LNCAP (cell line): ENCODE results near the gene FOXA2.

ENCODE experiments used
- CTCF ChIP-seq: fragments of 450-650 bp; IDR thresholded peaks from 2 replicates; pipeline ENCODE4 v1.5.1; 2017; ENCODE audit warnings: mild to moderate bottlenecking

Gene FOXA2

DNA sequence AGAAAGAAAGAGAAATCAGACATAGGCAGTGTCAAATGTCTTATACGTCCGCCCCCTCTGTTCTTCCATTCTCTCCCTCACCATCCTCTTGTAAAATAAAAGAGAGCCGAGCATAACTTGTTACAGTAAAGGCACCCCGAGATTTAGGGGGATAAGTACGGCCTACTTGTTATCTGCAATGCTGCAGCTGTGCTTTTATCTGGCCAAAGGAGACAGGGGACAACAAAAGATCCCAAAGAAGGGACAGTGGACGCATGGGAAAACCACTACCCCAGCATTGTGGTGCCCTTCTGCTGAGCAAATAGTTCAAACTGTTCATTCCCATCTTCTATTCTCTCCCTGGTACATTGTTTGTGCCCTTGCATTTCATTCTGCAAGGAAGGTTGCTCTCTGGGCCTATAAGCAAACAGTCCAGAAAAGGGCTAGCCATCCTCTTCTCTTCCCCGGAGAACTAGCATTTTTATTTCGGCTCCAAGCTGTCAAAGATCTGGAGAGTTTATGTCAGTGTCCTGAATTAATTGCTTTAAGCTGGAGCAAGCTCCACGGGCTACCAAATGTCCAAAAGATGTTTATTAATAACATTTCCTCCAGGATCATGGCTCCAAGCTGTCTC lies 22.3 kb downstream of the FOXA2 start:
- no peak for TF ChIP-seq CTCF

DNA sequence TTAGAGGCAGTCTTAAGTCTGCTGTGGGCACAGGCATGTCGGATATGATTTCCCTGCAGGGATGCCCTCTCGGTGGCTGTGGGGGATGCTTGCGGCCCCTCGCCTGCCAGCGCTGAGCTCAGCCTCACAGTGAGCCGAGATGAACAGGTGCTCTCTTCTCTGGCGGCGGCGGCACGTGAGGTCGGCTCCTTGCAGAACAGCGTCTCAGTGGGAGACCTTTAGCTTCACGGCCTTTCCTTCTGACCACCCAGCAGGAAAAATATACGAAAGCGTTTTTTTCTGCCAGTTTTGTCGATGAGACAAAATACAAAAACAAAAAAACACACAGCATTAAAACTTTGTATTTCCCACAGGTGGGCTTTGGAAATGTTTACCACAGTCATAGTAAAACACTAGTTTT lies 23.6 kb downstream of the FOXA2 start:
- no peak for TF ChIP-seq CTCF

GRCh38 chr20:22559711-22560318 lies 24.6 kb downstream of the FOXA2 start:
- no peak for TF ChIP-seq CTCF

- TF ChIP-seq CTCF = no peak
These were observed 26.7 kb downstream of the FOXA2 start for GRCh38 chr20:22557403-22558276.

DNA sequence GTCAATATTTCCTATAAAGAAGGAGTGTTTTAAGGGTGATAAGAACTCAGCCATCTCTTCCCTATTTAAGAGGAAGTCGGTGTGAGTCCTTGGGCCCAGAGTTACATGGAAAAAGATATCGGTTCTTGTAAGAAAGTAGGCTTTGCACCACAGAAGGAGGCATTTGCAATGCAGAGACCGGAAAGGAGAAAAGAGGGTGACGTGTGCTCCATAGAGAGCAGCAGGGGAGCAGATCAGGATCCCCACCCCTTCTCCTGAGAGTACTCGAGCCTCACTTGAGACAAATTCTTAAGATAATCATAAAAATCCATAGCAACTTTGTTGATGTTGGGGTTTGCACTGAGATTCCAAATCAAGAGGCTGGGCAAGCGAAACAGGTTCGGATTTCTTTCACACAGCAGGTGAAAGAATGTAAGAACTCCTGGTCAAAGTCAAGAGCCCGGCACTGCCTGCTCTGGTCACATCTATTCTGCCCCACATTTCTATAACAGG lies 27.8 kb downstream of the FOXA2 start:
- no peak for TF ChIP-seq CTCF

- TF ChIP-seq CTCF = no peak
These were observed 28.4 kb downstream of the FOXA2 start for GRCh38 chr20:22555791-22556564.

DNA sequence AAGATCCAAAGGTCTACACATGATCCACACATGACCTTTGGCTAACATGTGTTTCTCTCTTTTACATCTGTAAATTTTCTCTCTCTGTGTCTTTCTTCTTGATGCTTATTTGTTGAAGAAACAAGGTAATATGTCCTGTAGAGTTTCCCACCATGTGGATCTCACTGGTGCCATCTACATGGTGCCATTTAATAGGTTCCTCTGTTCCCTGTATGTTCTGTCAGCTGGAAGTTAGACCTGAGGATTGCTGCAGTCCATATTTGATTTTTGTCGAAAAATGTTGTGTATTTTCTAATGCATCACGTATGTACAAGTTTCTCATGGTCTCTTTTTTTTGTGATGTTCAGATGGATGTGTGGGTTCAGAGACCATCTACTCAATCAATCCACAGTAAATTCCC lies 30.0 kb downstream of the FOXA2 start:
- no peak for TF ChIP-seq CTCF
